ENCODE results near the gene SLC9A9. TPM values are rescaled to one million over a fixed set of nuclear protein-coding genes. Genes with fewer than 3 reads are reported as not detected.

The SLC9A9 gene
- total and polyA plus RNA-seq, 7 experiments from 2014 or later: 9.3 to 23.1 (median 16.6) TPM

- Histone ChIP-seq H3K4me3 (ENCODE audit: low read length) (no peak overlapping the region), H3K36me3 (ENCODE audit: control insufficient read depth in 2 of 3, insufficient read depth in 3 of 3, low read length in 3 of 3) (no peaks in the 10 kb centered on the region), H3K4me1 (ENCODE audit: control insufficient read depth in 2 of 2, insufficient read depth in 2 of 2, low read length in 2 of 2) (no peaks in the 10 kb centered on the region), H3K27ac (ENCODE audit: low read depth, low read length) (no peak overlapping the region), H3K27me3 (ENCODE audit: control insufficient read depth in 2 of 2, insufficient read depth in 2 of 2, low read length in 2 of 2) (no peaks in the 10 kb centered on the region), H3K9me3 (ENCODE audit: control insufficient read depth in 2 of 3, low read length in 3 of 3) (no peaks in the 10 kb centered on the region)
- peaks cover 0 to 15% (median 4%) of the 10 kb centered on the region in 5 donors for H3K36me3 Mint-ChIP-seq
- no peak for ATAC-seq
- no peak for DNase-seq
- H3K4me1 Mint-ChIP-seq: peaks cover 5 to 18% (median 6%) of the 10 kb centered on the region in 7 donors
- peaks cover 0 to 2% (median 0%) of the 10 kb centered on the region in 5 donors for H3K27me3 Mint-ChIP-seq
- POLR2A ChIA-PET: no interaction called here
- H3K27ac Mint-ChIP-seq: no peak overlapping the region
- intact Hi-C loops (cut with micrococcal nuclease): no loop called here
- no peak overlapping the region for H3K4me3 Mint-ChIP-seq
- CTCF ChIA-PET: no interaction called here
- no peaks in the 10 kb centered on the region for H3K9me3 Mint-ChIP-seq
Measured at GRCh38 chr3:143424874-143425273, 423.4 kb downstream of the SLC9A9 start.

DNA sequence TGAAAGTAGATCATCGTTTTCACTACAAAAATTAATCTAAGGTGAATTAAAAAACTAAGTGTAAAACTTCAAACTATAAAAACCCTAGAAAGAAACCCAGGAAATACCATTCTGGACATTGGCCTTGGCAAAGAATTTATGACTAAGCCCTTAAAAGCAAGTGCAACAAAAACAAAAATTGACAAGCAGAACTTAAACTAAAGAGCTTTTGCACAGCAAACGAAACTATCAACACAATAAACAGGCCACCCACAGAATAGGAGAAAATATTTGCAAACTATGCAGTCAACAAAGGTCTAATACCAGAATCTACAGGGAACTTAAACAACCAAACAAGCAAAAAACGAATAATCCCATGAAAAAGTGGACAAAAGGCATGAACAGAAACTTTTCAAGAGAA lies 426.7 kb downstream of the SLC9A9 start:
- peaks cover 0 to 3% (median 0%) of the 10 kb centered on the region in 11 donors for H3K9me3 Mint-ChIP-seq
- H3K27ac Mint-ChIP-seq: no peak overlapping the region
- ChIA-PET CTCF (no interaction called here), POLR2A (no interaction called here)
- Histone ChIP-seq H3K4me1 (ENCODE audit: control insufficient read depth in 2 of 2, insufficient read depth in 2 of 2, low read length in 2 of 2) (no peaks in the 10 kb centered on the region), H3K9me3 (ENCODE audit: control insufficient read depth in 2 of 3, low read length in 3 of 3) (no peaks in the 10 kb centered on the region), H3K4me3 (ENCODE audit: low read length) (no peak overlapping the region), H3K27ac (ENCODE audit: low read depth, low read length) (no peak overlapping the region), H3K27me3 (ENCODE audit: control insufficient read depth in 2 of 2, insufficient read depth in 2 of 2, low read length in 2 of 2) (no peaks in the 10 kb centered on the region), H3K36me3 (ENCODE audit: control insufficient read depth in 2 of 3, insufficient read depth in 3 of 3, low read length in 3 of 3) (no peaks in the 10 kb centered on the region)
- DNase-seq: no peak
- peaks cover 0 to 14% (median 5%) of the 10 kb centered on the region in 7 donors for H3K4me1 Mint-ChIP-seq
- peaks cover 3 to 24% (median 13%) of the 10 kb centered on the region in 5 donors for H3K36me3 Mint-ChIP-seq
- no peak for ATAC-seq
- peaks cover 0 to 2% (median 0%) of the 10 kb centered on the region in 5 donors for H3K27me3 Mint-ChIP-seq
- H3K4me3 Mint-ChIP-seq: no peak overlapping the region
- intact Hi-C loops (cut with micrococcal nuclease): no loop called here

DNA sequence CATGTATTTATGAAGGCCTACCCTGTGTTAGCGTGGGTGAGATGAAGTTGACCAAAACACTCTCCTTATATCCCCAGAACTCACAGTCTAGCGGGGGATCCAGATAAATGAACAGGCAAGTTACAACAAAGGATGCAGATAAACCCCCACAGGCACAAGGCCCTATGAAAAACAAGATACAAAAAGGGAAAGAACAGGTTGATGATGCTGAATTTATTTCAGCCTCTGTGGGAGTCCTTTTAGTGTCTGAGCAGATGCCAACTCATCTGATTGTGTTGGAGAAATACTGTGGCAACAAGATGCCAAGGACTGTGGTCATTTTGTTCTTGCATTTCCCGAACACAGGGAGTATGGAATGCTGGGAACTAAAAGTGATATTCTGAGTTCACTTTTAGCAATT lies 428.7 kb downstream of the SLC9A9 start:
- H3K9me3 Mint-ChIP-seq: peaks cover 0 to 4% (median 0%) of the 10 kb centered on the region in 11 donors
- POLR2A ChIA-PET: no interaction called here

GRCh38 chr3:143418391-143418790 lies 429.9 kb downstream of the SLC9A9 start:
- H3K36me3 Mint-ChIP-seq: peaks cover 3 to 37% (median 18%) of the 10 kb centered on the region in 5 donors
- ChIA-PET CTCF (no interaction called here), POLR2A (no interaction called here)
- H3K4me1 ChIP-seq (ENCODE audit: control insufficient read depth in 2 of 2, insufficient read depth in 2 of 2, low read length in 2 of 2): no peaks in the 10 kb centered on the region
- H3K36me3 ChIP-seq (ENCODE audit: control insufficient read depth in 2 of 3, insufficient read depth in 3 of 3, low read length in 3 of 3): no peaks in the 10 kb centered on the region
- DNase-seq (no peak), ATAC-seq (no peak)
- peaks cover 0 to 9% (median 5%) of the 10 kb centered on the region in 7 donors for H3K4me1 Mint-ChIP-seq
- H3K27me3 Mint-ChIP-seq: peaks cover 0 to 2% (median 0%) of the 10 kb centered on the region in 5 donors
- no peaks in the 10 kb centered on the region for H3K9me3 ChIP-seq (ENCODE audit: control insufficient read depth in 2 of 3, low read length in 3 of 3)
- H3K4me3 ChIP-seq (ENCODE audit: low read length): no peak overlapping the region
- H3K27ac ChIP-seq (ENCODE audit: low read depth, low read length): no peak overlapping the region
- no peaks in the 10 kb centered on the region for H3K27me3 ChIP-seq (ENCODE audit: control insufficient read depth in 2 of 2, insufficient read depth in 2 of 2, low read length in 2 of 2)
- intact Hi-C loops (cut with micrococcal nuclease): no loop called here
- no peak overlapping the region for H3K4me3 Mint-ChIP-seq
- H3K27ac Mint-ChIP-seq: no peak overlapping the region
- H3K9me3 Mint-ChIP-seq: peaks cover 0 to 4% (median 0%) of the 10 kb centered on the region in 11 donors

More for the DNA sequence above, 428.7 kb downstream of the SLC9A9 start:
- Mint-ChIP-seq H3K4me3 (no peak overlapping the region), H3K4me1 (peaks cover 0 to 12% (median 7%) of the 10 kb centered on the region in 7 donors), H3K36me3 (peaks cover 3 to 35% (median 18%) of the 10 kb centered on the region in 5 donors), H3K27me3 (peaks cover 0 to 2% (median 0%) of the 10 kb centered on the region in 5 donors), H3K27ac (no peak overlapping the region)
- Histone ChIP-seq H3K4me3 (ENCODE audit: low read length) (no peak overlapping the region), H3K36me3 (ENCODE audit: control insufficient read depth in 2 of 3, insufficient read depth in 3 of 3, low read length in 3 of 3) (no peaks in the 10 kb centered on the region), H3K9me3 (ENCODE audit: control insufficient read depth in 2 of 3, low read length in 3 of 3) (no peaks in the 10 kb centered on the region), H3K4me1 (ENCODE audit: control insufficient read depth in 2 of 2, insufficient read depth in 2 of 2, low read length in 2 of 2) (no peaks in the 10 kb centered on the region), H3K27me3 (ENCODE audit: control insufficient read depth in 2 of 2, insufficient read depth in 2 of 2, low read length in 2 of 2) (no peaks in the 10 kb centered on the region), H3K27ac (ENCODE audit: low read depth, low read length) (no peak overlapping the region)
- no peak for DNase-seq
- ATAC-seq: no peak
- intact Hi-C loops (cut with micrococcal nuclease): no loop called here
- CTCF ChIA-PET: no interaction called here

DNA sequence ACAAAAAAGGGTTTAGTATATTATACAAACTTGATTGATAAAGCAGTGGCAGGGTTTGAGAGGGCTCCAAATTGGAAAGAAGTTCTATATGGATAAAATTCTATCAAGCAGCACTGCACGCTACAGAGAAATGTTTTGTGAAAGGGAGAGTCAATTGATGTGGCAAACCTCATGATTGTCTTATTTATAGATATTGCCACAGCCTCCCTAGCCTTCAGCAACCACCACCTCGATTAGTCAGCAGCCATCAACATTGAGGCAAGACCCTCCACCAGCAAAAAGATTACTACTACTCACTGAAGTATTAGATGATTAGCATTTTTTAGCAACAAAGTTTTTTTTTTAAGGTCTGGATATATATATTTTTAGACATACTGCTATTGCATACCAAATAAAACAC lies 432.0 kb downstream of the SLC9A9 start:
- Mint-ChIP-seq H3K27ac (no peak overlapping the region), H3K27me3 (no peaks in the 10 kb centered on the region), H3K9me3 (peaks cover 0 to 4% (median 0%) of the 10 kb centered on the region in 11 donors), H3K36me3 (peaks cover 3 to 27% (median 13%) of the 10 kb centered on the region in 5 donors), H3K4me1 (peaks cover 0 to 9% (median 5%) of the 10 kb centered on the region in 7 donors), H3K4me3 (no peak overlapping the region)
- DNase-seq (no peak), ATAC-seq (no peak)
- no peaks in the 10 kb centered on the region for H3K4me1 ChIP-seq (ENCODE audit: control insufficient read depth in 2 of 2, insufficient read depth in 2 of 2, low read length in 2 of 2)
- H3K27ac ChIP-seq (ENCODE audit: low read depth, low read length): no peak overlapping the region
- ChIA-PET CTCF (no interaction called here), POLR2A (no interaction called here)
- no peak overlapping the region for H3K4me3 ChIP-seq (ENCODE audit: low read length)
- H3K9me3 ChIP-seq (ENCODE audit: control insufficient read depth in 2 of 3, low read length in 3 of 3): no peaks in the 10 kb centered on the region
- no peaks in the 10 kb centered on the region for H3K27me3 ChIP-seq (ENCODE audit: control insufficient read depth in 2 of 2, insufficient read depth in 2 of 2, low read length in 2 of 2)
- H3K36me3 ChIP-seq (ENCODE audit: control insufficient read depth in 2 of 3, insufficient read depth in 3 of 3, low read length in 3 of 3): no peaks in the 10 kb centered on the region
- intact Hi-C loops (cut with micrococcal nuclease): no loop called here

- no peaks in the 10 kb centered on the region for H3K27me3 Mint-ChIP-seq
- no peak for DNase-seq
- ATAC-seq: no peak
- Histone ChIP-seq H3K4me1 (ENCODE audit: control insufficient read depth in 2 of 2, insufficient read depth in 2 of 2, low read length in 2 of 2) (no peaks in the 10 kb centered on the region), H3K27me3 (ENCODE audit: control insufficient read depth in 2 of 2, insufficient read depth in 2 of 2, low read length in 2 of 2) (no peaks in the 10 kb centered on the region), H3K4me3 (ENCODE audit: low read length) (no peak overlapping the region), H3K27ac (ENCODE audit: low read depth, low read length) (no peak overlapping the region), H3K9me3 (ENCODE audit: control insufficient read depth in 2 of 3, low read length in 3 of 3) (no peaks in the 10 kb centered on the region), H3K36me3 (ENCODE audit: control insufficient read depth in 2 of 3, insufficient read depth in 3 of 3, low read length in 3 of 3) (no peaks in the 10 kb centered on the region)
- H3K36me3 Mint-ChIP-seq: peaks cover 3 to 30% (median 13%) of the 10 kb centered on the region in 5 donors
- H3K4me3 Mint-ChIP-seq: no peak overlapping the region
- H3K4me1 Mint-ChIP-seq: peaks cover 0 to 9% (median 5%) of the 10 kb centered on the region in 7 donors
- CTCF ChIA-PET: no interaction called here
- intact Hi-C loops (cut with micrococcal nuclease): no loop called here
- POLR2A ChIA-PET: no interaction called here
- peaks cover 0 to 4% (median 0%) of the 10 kb centered on the region in 11 donors for H3K9me3 Mint-ChIP-seq
- peak overlapping the region in 1 of 9 donors; percentile 12 for H3K27ac Mint-ChIP-seq
Measured at GRCh38 chr3:143414571-143415253, 433.6 kb downstream of the SLC9A9 start.

DNA sequence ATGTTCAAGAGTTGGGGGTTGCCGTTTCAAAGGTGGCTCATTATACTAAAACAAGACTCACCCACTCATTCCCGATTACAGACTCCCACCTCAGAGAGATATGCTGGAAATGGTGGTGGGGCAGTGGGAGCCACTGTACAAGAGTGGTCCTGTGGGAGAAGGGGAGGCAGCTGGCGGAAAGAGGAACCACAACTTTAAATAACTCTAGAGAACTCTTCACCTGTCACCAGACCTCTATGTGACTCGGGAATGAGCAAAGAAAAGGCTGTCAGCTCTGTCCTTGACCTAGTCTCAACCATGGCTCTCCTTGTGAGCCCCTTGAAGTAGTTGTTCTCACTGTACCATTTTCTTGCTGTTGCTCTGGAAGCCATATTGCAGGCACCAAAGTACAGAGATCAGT lies 434.9 kb downstream of the SLC9A9 start:
- Histone ChIP-seq H3K27ac (ENCODE audit: low read depth, low read length) (no peak overlapping the region), H3K9me3 (ENCODE audit: control insufficient read depth in 2 of 3, low read length in 3 of 3) (no peaks in the 10 kb centered on the region), H3K4me1 (ENCODE audit: control insufficient read depth in 2 of 2, insufficient read depth in 2 of 2, low read length in 2 of 2) (no peaks in the 10 kb centered on the region), H3K36me3 (ENCODE audit: control insufficient read depth in 2 of 3, insufficient read depth in 3 of 3, low read length in 3 of 3) (no peaks in the 10 kb centered on the region), H3K27me3 (ENCODE audit: control insufficient read depth in 2 of 2, insufficient read depth in 2 of 2, low read length in 2 of 2) (no peaks in the 10 kb centered on the region), H3K4me3 (ENCODE audit: low read length) (no peak overlapping the region)
- H3K4me3 Mint-ChIP-seq: no peak overlapping the region
- ChIA-PET CTCF (no interaction called here), POLR2A (no interaction called here)
- no peak for DNase-seq
- peaks cover 3 to 26% (median 9%) of the 10 kb centered on the region in 5 donors for H3K36me3 Mint-ChIP-seq
- intact Hi-C loops (cut with micrococcal nuclease): no loop called here
- peaks cover 0 to 4% (median 0%) of the 10 kb centered on the region in 11 donors for H3K9me3 Mint-ChIP-seq
- H3K27me3 Mint-ChIP-seq: no peaks in the 10 kb centered on the region
- no peak for ATAC-seq
- H3K4me1 Mint-ChIP-seq: peaks cover 0 to 9% (median 5%) of the 10 kb centered on the region in 7 donors
- peak overlapping the region in 1 of 9 donors; percentile 37 for H3K27ac Mint-ChIP-seq
